CD4-positive, alpha-beta T cell treated with Interleukin-6 at 100 ng/mL for 8 hours (primary cell): ENCODE measurements around the gene DNAAF3.
A peak's percentile ranks its signal among the peaks of the same experiment; 100 is the strongest.

Experiments
- DNase-seq: peaks from one replicate; pipeline ENCODE4 v3.0.0-alpha.2; 2020; ENCODE audit warnings: mixed read lengths, low spot score

The DNAAF3 gene

GRCh38 chr19:55116232-55116858 lies 50.1 kb downstream of the DNAAF3 start:
- peak; percentile 54 for DNase-seq

- no peak for DNase-seq
Measured at GRCh38 chr19:55115446-55116065, 50.9 kb downstream of the DNAAF3 start.

- DNase-seq, result no peak
Measured at GRCh38 chr19:55114566-55115145, 51.8 kb downstream of the DNAAF3 start.

GRCh38 chr19:55113570-55114039 lies 52.8 kb downstream of the DNAAF3 start:
- no peak for DNase-seq

GRCh38 chr19:55112777-55113569 lies 53.4 kb downstream of the DNAAF3 start:
- DNase-seq, result no peak

GRCh38 chr19:55112246-55112776 lies 54.1 kb downstream of the DNAAF3 start:
- DNase-seq, result no peak

- DNase-seq, result no peak
Measured at GRCh38 chr19:55111238-55111831, 55.1 kb downstream of the DNAAF3 start.

- no peak for DNase-seq
Measured at GRCh38 chr19:55109527-55110291, 56.7 kb downstream of the DNAAF3 start.
